ENCODE data around the gene SOCS1.
A peak's percentile ranks its signal among the peaks of the same experiment; 100 is the strongest.

SOCS1 gene

GRCh38 chr16:11242658-11243057 lies 13.3 kb downstream of the SOCS1 start:
- no peak for DNase-seq

DNA sequence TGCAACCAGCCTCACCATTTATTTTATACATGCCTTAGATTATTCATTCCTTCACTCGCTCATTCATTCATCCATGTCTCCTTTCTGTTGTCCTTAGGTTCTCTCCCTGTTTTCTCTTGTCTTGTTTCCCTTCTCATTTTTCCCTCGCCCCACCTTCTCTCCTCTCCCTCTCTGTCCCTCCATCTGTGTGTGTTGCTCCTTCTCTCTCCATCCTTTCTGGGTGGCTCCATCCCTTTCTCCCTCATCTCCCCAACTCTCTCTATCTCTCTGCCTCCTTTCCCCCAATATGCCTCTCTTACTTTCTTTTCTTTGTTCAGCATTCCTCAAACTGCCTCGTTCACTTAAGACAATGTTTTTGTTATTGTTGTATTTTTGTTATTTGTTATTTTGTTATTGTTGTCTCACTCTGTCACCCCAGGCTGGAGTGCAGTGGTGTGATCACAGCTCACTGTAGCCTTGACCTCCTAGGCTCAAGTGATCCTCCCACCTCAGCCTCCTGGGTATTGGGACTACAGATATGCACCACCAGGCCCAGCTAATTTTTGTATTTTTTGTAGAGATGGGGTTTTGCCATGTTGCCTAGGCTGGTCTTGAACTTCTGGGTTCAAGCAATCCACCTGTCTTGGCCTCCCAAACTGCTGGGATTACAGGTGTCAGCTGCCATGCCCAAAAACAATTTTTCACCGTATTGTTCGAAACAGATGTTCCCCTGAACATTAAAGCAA lies 14.4 kb downstream of the SOCS1 start:
- no peak for DNase-seq

DNA sequence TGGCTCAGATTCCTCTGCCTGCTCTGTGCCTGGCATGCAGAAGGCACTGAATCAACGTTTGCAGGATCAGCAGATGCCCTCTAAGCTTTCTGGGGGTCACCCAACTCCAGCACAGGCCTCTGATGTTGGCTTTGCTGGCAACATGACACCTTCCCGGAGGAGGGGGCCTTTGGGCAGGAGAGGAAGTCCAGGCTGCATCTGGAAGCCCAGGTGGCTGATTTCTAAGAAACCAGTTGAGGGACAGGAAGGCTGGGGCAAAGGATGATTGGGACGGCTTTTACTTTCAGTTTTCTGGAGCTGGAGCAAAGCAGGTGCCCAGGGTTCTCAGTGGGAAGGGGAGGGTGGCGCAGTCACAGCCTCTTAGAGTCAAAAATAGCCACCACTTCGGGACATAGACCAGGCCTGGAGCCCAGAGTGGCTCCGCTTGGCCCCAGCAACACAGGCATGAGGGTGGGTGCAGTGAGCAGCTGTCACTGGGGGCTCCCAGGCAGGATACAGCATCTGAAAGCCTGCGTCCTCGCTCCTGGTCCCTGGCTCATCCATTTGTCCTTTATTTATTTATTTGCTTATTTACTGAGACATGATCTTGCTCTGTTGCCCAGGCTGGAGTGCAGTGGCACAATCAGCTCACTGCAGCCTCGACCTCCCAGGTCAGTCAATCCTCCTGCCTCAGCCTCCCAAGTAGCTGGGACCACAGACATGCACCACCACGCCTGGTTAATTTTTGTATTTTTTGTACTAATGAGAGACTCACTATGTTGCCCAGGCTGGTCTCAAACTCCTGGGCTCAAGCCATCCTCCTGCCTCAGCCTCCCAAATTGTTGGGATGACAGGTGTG lies 15.1 kb downstream of the SOCS1 start:
- DNase-seq = no peak

DNA sequence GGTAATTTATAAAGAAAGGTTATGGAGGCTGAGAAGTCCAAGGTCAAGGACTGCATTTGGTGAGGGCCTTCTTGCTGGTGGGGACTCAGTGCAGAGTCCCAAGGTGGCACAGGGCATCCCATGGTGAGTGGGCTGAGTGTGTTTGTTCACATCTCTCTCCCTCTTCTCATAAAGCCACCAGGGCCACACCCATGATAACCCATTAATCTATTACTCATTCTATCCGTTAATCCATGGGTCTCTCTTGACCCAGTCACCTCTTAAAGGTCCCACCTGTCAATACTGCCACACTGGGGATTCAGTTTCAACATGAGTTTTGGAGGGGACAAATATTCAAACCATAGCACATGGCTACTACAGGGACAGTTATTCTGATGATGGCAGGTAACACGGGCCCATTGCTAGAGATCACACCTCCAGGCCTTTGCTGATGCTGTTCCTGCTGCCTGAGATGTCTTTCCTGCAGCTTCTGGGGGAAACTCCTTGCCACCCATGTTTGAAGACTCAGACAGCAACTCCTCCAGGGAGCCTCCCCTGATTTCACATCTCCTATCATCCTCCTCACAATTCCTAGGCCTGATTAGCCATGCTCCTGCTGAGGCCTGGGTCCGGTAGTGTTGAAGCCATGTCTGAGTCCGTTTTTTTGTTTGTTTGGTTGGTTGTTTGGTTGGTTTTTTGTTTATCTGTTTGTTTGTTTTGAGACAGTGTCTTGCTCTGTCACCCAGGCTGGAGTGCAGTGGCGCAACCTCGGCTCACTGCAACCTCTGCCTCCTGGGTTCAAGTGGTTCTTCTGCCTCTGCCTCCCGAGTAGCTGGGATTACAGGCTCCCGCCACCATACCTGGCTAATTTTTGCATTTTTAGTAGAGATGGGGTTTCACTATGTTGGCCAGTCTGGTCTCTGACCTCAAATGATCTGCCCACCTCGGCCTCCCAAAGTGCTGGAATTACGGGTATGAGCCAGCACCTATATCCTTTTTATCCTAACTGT lies 16.1 kb downstream of the SOCS1 start:
- no peak for DNase-seq

GRCh38 chr16:11238272-11239202 lies 17.5 kb downstream of the SOCS1 start:
- DNase-seq = no peak

GRCh38 chr16:11236461-11237254 lies 19.3 kb downstream of the SOCS1 start:
- DNase-seq = no peak

GRCh38 chr16:11235703-11235991 lies 20.4 kb downstream of the SOCS1 start:
- no peak for DNase-seq

- no peak for DNase-seq
Measured at GRCh38 chr16:11234884-11235702, 20.9 kb downstream of the SOCS1 start.

DNA sequence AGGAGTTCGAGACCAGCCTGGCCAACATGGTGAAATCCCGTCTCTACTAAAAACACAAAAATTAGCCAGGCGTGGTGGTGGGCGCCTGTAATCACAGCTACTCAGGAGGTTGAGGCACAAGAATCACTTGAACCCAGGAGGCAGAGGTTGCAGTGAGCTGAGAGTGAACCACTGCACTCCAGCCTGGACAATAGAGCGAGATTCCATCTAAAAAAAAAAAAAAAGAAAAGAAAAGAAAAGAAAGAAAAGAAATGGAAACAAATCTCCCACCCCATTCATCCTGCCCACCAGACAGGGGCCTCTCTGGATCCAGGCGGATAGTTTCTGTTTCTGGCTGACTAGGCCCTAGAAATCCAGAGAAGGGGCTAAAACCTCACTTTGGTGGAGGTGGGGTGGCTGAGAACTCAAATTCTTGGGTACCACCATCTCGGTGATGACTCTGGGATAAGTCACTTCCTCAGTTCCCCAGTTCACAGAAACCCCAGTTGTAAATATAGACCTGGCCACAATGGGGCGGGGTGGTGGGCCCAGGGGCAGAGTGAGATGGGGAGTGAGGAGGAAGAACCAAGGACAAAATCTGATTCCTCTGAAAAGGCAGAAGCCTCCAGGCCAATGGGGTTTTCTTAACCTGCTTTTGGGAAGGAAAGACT lies 22.2 kb downstream of the SOCS1 start:
- DNase-seq = peak; percentile 51

DNA sequence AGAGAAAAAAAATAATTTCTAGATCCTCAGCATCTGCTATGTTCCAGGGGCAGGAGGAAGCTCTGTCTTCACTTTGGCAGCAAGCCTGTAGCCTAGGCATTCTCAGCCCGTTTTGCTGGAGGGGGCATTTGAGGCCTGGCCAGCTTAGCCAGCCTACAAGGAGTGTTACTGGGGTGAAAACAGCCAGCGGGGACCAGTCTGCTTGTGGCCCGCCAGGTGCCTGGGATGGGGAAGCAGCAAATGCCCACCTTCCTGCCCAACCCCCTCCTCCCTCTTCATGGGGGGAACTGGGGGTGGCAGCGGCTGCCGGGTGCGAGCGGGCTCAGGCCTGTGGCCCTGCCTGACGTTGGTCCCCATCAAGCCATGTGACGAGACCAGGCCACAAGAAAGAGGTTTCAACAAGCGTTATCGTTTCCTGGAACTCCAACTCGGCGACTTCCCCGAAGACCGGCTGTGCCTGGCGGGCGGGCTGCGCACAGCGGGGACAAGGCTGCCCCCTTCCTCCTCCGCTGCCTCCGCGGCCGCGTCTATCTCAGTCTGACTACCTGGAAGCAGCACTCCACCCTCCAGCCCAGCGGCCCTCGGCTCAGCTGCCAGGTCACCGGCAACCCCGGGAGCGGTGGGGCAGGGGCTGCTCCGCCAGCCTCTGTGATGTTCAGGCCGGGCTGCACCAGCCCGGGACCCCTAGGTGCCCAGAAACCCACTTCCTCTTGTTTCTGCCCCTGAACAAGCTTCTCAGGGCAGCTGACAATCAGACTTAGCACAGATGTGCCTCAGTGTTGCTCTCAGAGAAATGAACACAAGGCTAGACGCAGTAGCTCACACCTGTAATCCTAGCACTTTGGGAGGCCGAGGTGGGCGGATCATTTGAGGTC lies 22.9 kb downstream of the SOCS1 start:
- peak; percentile 88 for DNase-seq

- DNase-seq = no peak
Measured at GRCh38 chr16:11232302-11232851, 23.6 kb downstream of the SOCS1 start.

GRCh38 chr16:11231367-11231970 lies 24.5 kb downstream of the SOCS1 start:
- DNase-seq = no peak

DNA sequence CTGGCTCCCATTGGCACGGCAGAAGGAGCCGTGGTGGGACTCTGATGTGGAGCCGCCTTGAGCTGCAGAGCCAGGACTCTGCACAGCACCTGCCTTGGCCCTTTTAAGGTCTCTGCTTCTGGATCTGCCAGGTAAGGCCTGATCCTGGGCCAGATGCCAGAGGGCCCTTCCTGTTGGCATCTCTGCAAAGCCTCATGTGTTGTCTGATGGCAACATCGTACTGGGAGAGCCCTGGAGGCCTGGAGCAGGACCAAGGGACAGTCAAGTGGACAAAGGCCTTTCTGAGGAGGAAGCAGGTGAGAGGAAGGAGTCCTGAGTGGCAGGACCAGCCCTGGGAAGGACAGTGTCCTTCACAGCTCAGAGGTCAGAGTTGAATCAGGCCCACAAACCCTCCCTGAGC lies 26.1 kb downstream of the SOCS1 start:
- no peak for DNase-seq

GRCh38 chr16:11229432-11229831 lies 26.6 kb downstream of the SOCS1 start:
- no peak for DNase-seq

DNA sequence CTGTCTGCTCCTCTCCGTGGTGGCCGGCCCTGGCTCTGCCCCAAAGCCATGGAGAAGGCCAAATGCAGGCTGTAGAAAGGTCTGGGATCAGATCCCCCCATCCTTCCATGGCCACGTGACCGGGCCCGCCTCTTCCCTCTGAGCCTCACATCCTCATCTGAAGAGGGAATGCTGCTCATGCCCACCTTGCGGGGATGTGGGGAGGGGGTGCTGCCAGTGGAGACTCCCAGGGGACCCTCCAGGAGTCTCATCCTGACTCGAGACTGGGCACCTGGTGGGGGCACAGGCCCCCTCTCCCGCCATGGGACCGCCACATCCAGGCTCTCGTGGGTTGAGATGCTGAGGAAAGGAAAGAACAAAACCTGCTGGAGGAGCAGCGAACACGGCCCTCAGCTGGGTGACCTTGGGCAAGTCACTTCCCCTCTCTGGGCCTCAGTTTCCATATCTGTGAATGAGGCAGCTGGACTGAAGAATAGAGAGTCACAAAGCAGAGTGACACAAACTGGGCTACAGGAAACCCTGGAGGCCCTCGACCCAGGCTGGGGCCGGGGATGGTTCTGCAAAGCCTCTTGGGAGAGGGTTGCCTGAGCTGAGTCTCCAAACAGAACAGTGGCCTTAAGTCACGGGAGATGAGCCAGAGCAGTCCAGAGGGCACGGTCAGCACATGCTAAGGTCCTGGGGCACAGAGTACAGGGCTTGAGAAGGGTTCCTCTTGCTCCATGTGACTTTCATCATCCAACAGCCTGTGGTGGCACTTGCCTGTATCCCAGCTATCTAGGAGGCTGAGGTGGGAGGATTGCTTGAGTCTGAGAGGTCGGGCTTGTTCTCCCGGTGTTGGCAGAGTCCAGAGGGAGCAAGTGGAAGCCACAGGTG lies 30.1 kb downstream of the SOCS1 start:
- no peak for DNase-seq

GRCh38 chr16:11224894-11225676 lies 30.9 kb downstream of the SOCS1 start:
- peak; percentile 86 for DNase-seq

Data from CD4-positive, alpha-beta T cell treated with Interleukin-12 subunit alpha and Interleukin-12 subunit beta, for 1 hour (primary cell).